ENCODE results near the gene ZNF320.
"Not testable (repeated sequence)": the region's sequence is repeated elsewhere in the genome, so short reads cannot be mapped to it uniquely, and the experiment has no call there.

Gene ZNF320

GRCh38 chr19:52880895-52881389 is 16.5 kb downstream of the ZNF320 start:
- TF ChIP-seq, protein P1, sequence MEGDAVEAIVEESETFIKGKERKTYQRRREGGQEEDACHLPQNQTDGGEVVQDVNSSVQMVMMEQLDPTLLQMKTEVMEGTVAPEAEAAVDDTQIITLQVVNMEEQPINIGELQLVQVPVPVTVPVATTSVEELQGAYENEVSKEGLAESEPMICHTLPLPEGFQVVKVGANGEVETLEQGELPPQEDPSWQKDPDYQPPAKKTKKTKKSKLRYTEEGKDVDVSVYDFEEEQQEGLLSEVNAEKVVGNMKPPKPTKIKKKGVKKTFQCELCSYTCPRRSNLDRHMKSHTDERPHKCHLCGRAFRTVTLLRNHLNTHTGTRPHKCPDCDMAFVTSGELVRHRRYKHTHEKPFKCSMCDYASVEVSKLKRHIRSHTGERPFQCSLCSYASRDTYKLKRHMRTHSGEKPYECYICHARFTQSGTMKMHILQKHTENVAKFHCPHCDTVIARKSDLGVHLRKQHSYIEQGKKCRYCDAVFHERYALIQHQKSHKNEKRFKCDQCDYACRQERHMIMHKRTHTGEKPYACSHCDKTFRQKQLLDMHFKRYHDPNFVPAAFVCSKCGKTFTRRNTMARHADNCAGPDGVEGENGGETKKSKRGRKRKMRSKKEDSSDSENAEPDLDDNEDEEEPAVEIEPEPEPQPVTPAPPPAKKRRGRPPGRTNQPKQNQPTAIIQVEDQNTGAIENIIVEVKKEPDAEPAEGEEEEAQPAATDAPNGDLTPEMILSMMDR (conservative IDR thresholded peaks at IDR 0.05; ENCODE audit: control insufficient read depth, insufficient read depth, low read depth, low read length), result no peak
- DNase-seq (ENCODE audit: low read depth), result no peak
- H3K4me3 ChIP-seq (ENCODE audit: control insufficient read depth, low read depth, low read length), result no peak overlapping the region

- H3K4me3 ChIP-seq (ENCODE audit: control insufficient read depth, low read depth, low read length); DNase-seq (ENCODE audit: low read depth): not testable (repeated sequence)
Observed at GRCh38 chr19:52872996-52873395, 24.4 kb downstream of the ZNF320 start.

DNA sequence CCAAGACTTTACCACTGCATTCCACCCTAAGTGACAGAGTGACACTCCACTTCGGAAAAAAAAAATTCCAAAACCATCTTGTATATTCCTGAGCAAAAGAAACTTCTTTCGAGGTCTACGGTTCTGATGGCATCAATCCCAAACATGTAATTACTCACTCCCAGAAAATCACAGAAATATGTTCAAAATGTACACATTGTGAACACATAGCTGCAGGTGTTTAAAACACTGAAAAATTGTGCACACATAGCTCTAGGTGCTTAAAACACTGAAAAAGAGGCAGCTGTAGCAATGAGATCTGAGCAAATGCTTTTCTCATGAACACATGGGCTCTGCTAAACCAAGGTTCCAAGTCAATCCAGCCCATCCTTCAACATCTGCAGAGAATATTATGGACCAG is 26.0 kb downstream of the ZNF320 start:
- DNase-seq (ENCODE audit: low read depth), result no peak
- TF ChIP-seq, protein P1 (conservative IDR thresholded peaks at IDR 0.05; ENCODE audit: control insufficient read depth, insufficient read depth, low read depth, low read length), result no peak
- H3K4me3 ChIP-seq (ENCODE audit: control insufficient read depth, low read depth, low read length), result no peak overlapping the region

DNA sequence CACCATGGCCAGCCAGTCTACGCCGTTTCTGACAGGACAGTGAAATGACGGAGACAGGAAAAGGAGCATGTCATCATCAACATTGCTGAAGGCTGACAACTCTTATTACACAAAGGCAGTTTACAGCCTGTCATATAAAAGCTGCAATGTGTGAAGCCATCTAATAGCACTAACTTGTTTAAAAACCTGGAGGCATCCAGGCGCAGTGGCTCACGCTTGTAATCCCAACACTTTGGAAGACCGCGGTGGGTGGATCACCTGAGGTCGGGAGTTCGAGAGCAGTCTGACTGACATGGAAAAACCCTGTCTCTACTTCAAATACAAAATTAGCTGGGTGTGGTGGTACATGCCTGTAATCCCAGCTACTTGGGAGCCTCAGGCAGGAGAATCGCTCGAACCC is 29.4 kb downstream of the ZNF320 start:
- H3K4me3 ChIP-seq (ENCODE audit: control insufficient read depth, low read depth, low read length); DNase-seq (ENCODE audit: low read depth): not testable (repeated sequence)

- DNase-seq (ENCODE audit: low read depth), result peak; percentile 44
- H3K4me3 ChIP-seq (ENCODE audit: control insufficient read depth, low read depth, low read length), result peak within 1 kb of the TSS; percentile 69
Observed at GRCh38 chr19:52857378-52858191, 39.9 kb downstream of the ZNF320 start, which contains the start of gene ZNF468. TSS of gene ZNF468 (minus strand) at chr19:52857619. CDS start at chr19:52854272, 3,347 bp downstream.

DNA sequence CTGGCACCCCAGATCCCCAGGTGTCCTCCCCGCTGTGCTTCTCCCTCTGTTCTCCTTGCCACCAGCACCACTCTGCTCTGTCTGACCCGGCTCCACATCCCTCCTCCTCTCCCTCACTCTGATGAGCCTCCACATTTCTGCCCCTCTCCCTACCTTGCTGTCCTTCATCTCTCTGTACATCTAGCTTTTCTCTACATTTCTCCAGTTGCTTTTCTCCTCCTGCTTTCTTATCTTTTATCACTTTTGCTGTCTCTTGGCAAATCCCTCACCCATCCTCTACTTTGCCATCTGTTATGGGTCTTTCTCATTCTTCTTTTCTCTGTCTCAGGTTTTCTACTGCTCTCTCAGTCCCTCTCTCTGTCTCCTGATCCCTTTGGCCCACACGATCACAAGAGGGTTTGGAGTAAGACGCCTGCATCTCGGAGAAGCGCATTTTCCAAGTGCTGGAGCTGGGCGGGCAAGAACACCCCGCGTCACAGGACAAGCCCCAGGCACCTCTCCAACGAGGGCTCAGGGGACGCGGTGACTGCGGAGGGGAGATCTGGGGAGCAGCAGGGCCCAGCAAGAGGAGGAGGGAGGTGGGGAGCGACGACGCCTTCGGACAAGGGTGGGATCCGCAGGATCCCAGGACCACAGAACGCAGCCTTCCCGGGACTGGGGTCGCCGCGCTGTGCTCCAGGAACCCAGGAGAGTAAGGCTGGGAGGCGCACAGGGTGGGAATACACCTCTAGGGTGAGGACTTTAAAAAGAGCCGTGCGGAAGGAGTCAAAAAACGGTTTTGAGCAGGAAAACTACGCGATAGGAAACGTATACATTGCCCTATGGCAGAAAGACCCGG is 40.7 kb downstream of the ZNF320 start:
- peak overlapping the region; percentile 69 for H3K4me3 ChIP-seq (ENCODE audit: control insufficient read depth, low read depth, low read length)
- peak; percentile 19 for DNase-seq (ENCODE audit: low read depth)
